ENCODE results near the gene GPC5.

The GPC5 gene

GRCh38 chr13:92221916-92222315 is 823.5 kb downstream of the GPC5 start:
- no peaks in the 10 kb centered on the region for H3K4me1 ChIP-seq (ENCODE audit: control insufficient read depth, insufficient read depth, low read length)
- H3K9me3 ChIP-seq (ENCODE audit: control insufficient read depth, insufficient read depth, low read depth, low read length): no peaks in the 10 kb centered on the region
- TF ChIP-seq ZNF37A (tag by site-specific recombination; IDR thresholded peaks at IDR 0.05): no peak
- no peak for TF ChIP-seq ZNF514 (tag by site-specific recombination; IDR thresholded peaks at IDR 0.05)
- TF ChIP-seq OSR2 (tag by site-specific recombination; IDR thresholded peaks at IDR 0.05): no peak
- TF ChIP-seq KLF7 (tag by site-specific recombination; IDR thresholded peaks at IDR 0.05; ENCODE audit: borderline replicate concordance): no peak
- no peak for TF ChIP-seq ZNF211 (tag by site-specific recombination; IDR thresholded peaks at IDR 0.05; ENCODE audit: low read depth)
- no peak for TF ChIP-seq ZNF280D (tag by site-specific recombination; IDR thresholded peaks at IDR 0.05)
- TF ChIP-seq HOXA7 (CRISPR knock-in tag; IDR thresholded peaks at IDR 0.05; ENCODE audit: borderline replicate concordance): no peak
- TF ChIP-seq ZNF157 (tag by site-specific recombination; IDR thresholded peaks at IDR 0.05): no peak
- TF ChIP-seq ZNF280C (tag by site-specific recombination; IDR thresholded peaks at IDR 0.05): no peak
- TF ChIP-seq ZNF768 (tag by site-specific recombination; IDR thresholded peaks at IDR 0.05): no peak
- no peak for TF ChIP-seq ZNF354C (tag by site-specific recombination; IDR thresholded peaks at IDR 0.05; ENCODE audit: borderline replicate concordance, low read depth)
- TF ChIP-seq ZNF426 (tag by site-specific recombination; IDR thresholded peaks at IDR 0.05): no peak
- TF ChIP-seq ZNF16 (tag by site-specific recombination; IDR thresholded peaks at IDR 0.05; ENCODE audit: low read depth): no peak
- TF ChIP-seq ZBTB44 (tag by site-specific recombination; IDR thresholded peaks at IDR 0.05): no peak
- no peak for TF ChIP-seq KLF17 (tag by site-specific recombination; IDR thresholded peaks at IDR 0.05)
- TF ChIP-seq ZNF140 (tag by site-specific recombination; IDR thresholded peaks at IDR 0.05): no peak
- no peak for TF ChIP-seq ZNF561 (tag by site-specific recombination; IDR thresholded peaks at IDR 0.05; ENCODE audit: borderline replicate concordance)
- ChIA-PET POLR2A (no interaction called here), CTCF (no interaction called here)
- H3K36me3 ChIP-seq (ENCODE audit: control insufficient read depth in 2 of 2, insufficient read depth in 1 of 2, low read length in 2 of 2): no peaks in the 10 kb centered on the region
- H3K27ac ChIP-seq (ENCODE audit: extremely low read depth, low read depth, low read length): no peak overlapping the region
- no peak overlapping the region for H3K4me3 ChIP-seq (ENCODE audit: low read depth, low read length)

Data from HEK293 (cell line).